ENCODE measurements around the gene ARID5B. TPM values are rescaled to one million over a fixed set of nuclear protein-coding genes. Genes with fewer than 3 reads are reported as not detected.

ARID5B gene
- total RNA-seq, 1 experiment from 2014 or later, result 168 TPM

- H3K4me1 Mint-ChIP-seq (ENCODE audit: low read depth, unreplicated experiment), result peaks cover 80% of the 10 kb centered on the region
- H3K9me3 Mint-ChIP-seq (ENCODE audit: unreplicated experiment), result no peaks in the 10 kb centered on the region
- ChIA-PET POLR2A (interaction anchor here (2.1 kb wide), 1 partner anchor 9 kb away, joined by 8 read pairs; no protein-coding TSS in a partner anchor), CTCF (interaction anchor here (1.1 to 3.7 kb wide), 2 partner anchors 8 to 198 kb away, joined by 3 to 35 read pairs; no protein-coding TSS in a partner anchor)
- H3K27me3 ChIP-seq (replicated peaks; ENCODE audit: control insufficient read depth, insufficient read depth, low read length), result no peaks in the 10 kb centered on the region
- no peaks in the 10 kb centered on the region for H3K9me3 ChIP-seq
- H3K36me3 Mint-ChIP-seq (ENCODE audit: insufficient read depth, unreplicated experiment), result peaks cover 97% of the 10 kb centered on the region
- no peak overlapping the region for H3K4me3 ChIP-seq (ENCODE audit: low read depth, low read length)
- intact Hi-C loops (cut with micrococcal nuclease; ENCODE audit: unreplicated experiment), result loop anchor here (10.0 kb wide), 1 partner anchor 767 kb away; the partner anchor contains the start of gene EGR2
- BruUV-seq (replicated peaks), result no TSS peak
- peaks cover 86% of the 10 kb centered on the region for H3K4me1 ChIP-seq
- H3K4me3 Mint-ChIP-seq (ENCODE audit: unreplicated experiment), result peak overlapping the region; percentile 93
- TF ChIP-seq CTCF (IDR thresholded peaks at IDR 0.05; ENCODE audit: insufficient read depth in 1 of 2, low read depth in 1 of 2, low read length in 1 of 2, severe bottlenecking in 1 of 2, unreplicated experiment in 1 of 2), result no peak
- peaks cover 7% of the 10 kb centered on the region for H3K36me3 ChIP-seq (ENCODE audit: control insufficient read depth, insufficient read depth, low read length)
- no peak for DNase-seq
- peak overlapping the region; percentile 79 for H3K27ac Mint-ChIP-seq (ENCODE audit: unreplicated experiment)
- no peaks in the 10 kb centered on the region for H3K27me3 Mint-ChIP-seq (ENCODE audit: insufficient read depth, unreplicated experiment)
Measured at GRCh38 chr10:62047228-62047892, 145.9 kb downstream of the ARID5B start.

- TF ChIP-seq CTCF (IDR thresholded peaks at IDR 0.05; ENCODE audit: insufficient read depth in 1 of 2, low read depth in 1 of 2, low read length in 1 of 2, severe bottlenecking in 1 of 2, unreplicated experiment in 1 of 2), result no peak
- Mint-ChIP-seq H3K36me3 (ENCODE audit: insufficient read depth, unreplicated experiment) (peaks cover 97% of the 10 kb centered on the region), H3K27ac (ENCODE audit: unreplicated experiment) (peak overlapping the region; percentile 79), H3K27me3 (ENCODE audit: insufficient read depth, unreplicated experiment) (no peaks in the 10 kb centered on the region), H3K9me3 (ENCODE audit: unreplicated experiment) (no peaks in the 10 kb centered on the region), H3K4me3 (ENCODE audit: unreplicated experiment) (peak overlapping the region; percentile 93), H3K4me1 (ENCODE audit: low read depth, unreplicated experiment) (peaks cover 79% of the 10 kb centered on the region)
- intact Hi-C loops (cut with micrococcal nuclease; ENCODE audit: unreplicated experiment), result loop anchor here (2.0 to 10.0 kb wide), 2 partner anchors 47 to 767 kb away; partner anchors contain the start of gene EGR2
- Histone ChIP-seq H3K4me3 (ENCODE audit: low read depth, low read length) (no peak overlapping the region), H3K9me3 (no peaks in the 10 kb centered on the region), H3K36me3 (ENCODE audit: control insufficient read depth, insufficient read depth, low read length) (peaks cover 11% of the 10 kb centered on the region), H3K27me3 (replicated peaks; ENCODE audit: control insufficient read depth, insufficient read depth, low read length) (no peaks in the 10 kb centered on the region), H3K4me1 (peaks cover 85% of the 10 kb centered on the region)
- no peak for DNase-seq
- CTCF ChIA-PET, result interaction anchor here (3.7 kb wide), 1 partner anchor 9 kb away, joined by 35 read pairs; no protein-coding TSS in a partner anchor
- POLR2A ChIA-PET, result interaction anchor here (0.6 kb wide), 1 partner anchor 1550 kb away, joined by 3 read pairs; no protein-coding TSS in a partner anchor
- BruUV-seq (replicated peaks), result no TSS peak
Measured at GRCh38 chr10:62047960-62048383, 146.5 kb downstream of the ARID5B start.

- POLR2A ChIA-PET, result interaction anchor here (0.6 to 2.6 kb wide), 7 partner anchors 8 to 1550 kb away, joined by 3 to 21 read pairs (median 4); no protein-coding TSS in a partner anchor
- Histone ChIP-seq H3K36me3 (ENCODE audit: control insufficient read depth, insufficient read depth, low read length) (peaks cover 14% of the 10 kb centered on the region), H3K27me3 (replicated peaks; ENCODE audit: control insufficient read depth, insufficient read depth, low read length) (no peaks in the 10 kb centered on the region), H3K4me1 (peaks cover 82% of the 10 kb centered on the region), H3K4me3 (ENCODE audit: low read depth, low read length) (peak overlapping the region; percentile 36), H3K9me3 (no peaks in the 10 kb centered on the region)
- BruUV-seq (replicated peaks), result TSS peak; percentile 53
- Mint-ChIP-seq H3K4me1 (ENCODE audit: low read depth, unreplicated experiment) (peaks cover 79% of the 10 kb centered on the region), H3K27me3 (ENCODE audit: insufficient read depth, unreplicated experiment) (no peaks in the 10 kb centered on the region), H3K4me3 (ENCODE audit: unreplicated experiment) (peak overlapping the region; percentile 93), H3K36me3 (ENCODE audit: insufficient read depth, unreplicated experiment) (peaks cover 97% of the 10 kb centered on the region), H3K27ac (ENCODE audit: unreplicated experiment) (peak overlapping the region; percentile 79), H3K9me3 (ENCODE audit: unreplicated experiment) (no peaks in the 10 kb centered on the region)
- CTCF ChIA-PET, result interaction anchor here (1.2 to 3.7 kb wide), 3 partner anchors 10 to 197 kb away, joined by 5 to 35 read pairs (median 6); no protein-coding TSS in a partner anchor
- no peak for TF ChIP-seq CTCF (IDR thresholded peaks at IDR 0.05; ENCODE audit: insufficient read depth in 1 of 2, low read depth in 1 of 2, low read length in 1 of 2, severe bottlenecking in 1 of 2, unreplicated experiment in 1 of 2)
- intact Hi-C loops (cut with micrococcal nuclease; ENCODE audit: unreplicated experiment), result loop anchor here (2.0 to 10.0 kb wide), 2 partner anchors 46 to 766 kb away; partner anchors contain the start of gene EGR2
- DNase-seq, result no peak
Measured at GRCh38 chr10:62048470-62048869, 147.0 kb downstream of the ARID5B start.

All from Caco-2 (cell line).